ENCODE data around the gene RPL7L1. TPM values are rescaled to one million over a fixed set of nuclear protein-coding genes. Genes with fewer than 3 reads are reported as not detected.

RPL7L1 gene
- total and polyA plus RNA-seq, 2 of the 13 experiments (the other 11 are each of a cell fraction or from before 2014, with no cell fraction given), result 51.6 to 179 TPM

- no peak for TF ChIP-seq FOXP4 (CRISPR knock-in tag; IDR thresholded peaks at IDR 0.05)
These were observed 30.7 kb upstream of the RPL7L1 start (continued) for GRCh38 chr6:42848700-42849099.

- no TSS peak for BruUV-seq (replicated peaks)
- DNase-seq (ENCODE audit: low spot score) (no peak), FAIRE-seq (no peak), ATAC-seq (no peak)
- in situ Hi-C loops (cut with HindIII; ENCODE audit: extremely low pct_ligation_motif_present, low pct_unique_long_range_greater_than_20kb), result no loop called here
- no peaks in the 10 kb centered on the region for H3K79me2 ChIP-seq (ENCODE audit: insufficient read depth, low read length)
- no peak overlapping the region for H3K9ac ChIP-seq (ENCODE audit: insufficient read depth, low read depth, low read length)
- H3K4me1 ChIP-seq (ENCODE audit: insufficient read depth, low read length), result peaks cover 4% of the 10 kb centered on the region
- ChIA-PET POLR2A (no interaction called here), CTCF (ENCODE audit: low intra/inter-chr PET ratio, low total read pairs) (no interaction called here)
- 96% methylated on average over 2 of the region's 2 CpGs for WGBS (ENCODE audit: low lambda C conversion rate)
- no peak overlapping the region for H3K4me3 ChIP-seq (replicated peaks in 1 of 3; ENCODE audit: insufficient read depth in 1 of 3, low read depth in 2 of 3, low read length in 3 of 3)
- no peak overlapping the region for H3K4me2 ChIP-seq (ENCODE audit: low read depth, low read length)
- peaks cover 8 to 39% of the 10 kb centered on the region in 2 experiments for H3K36me3 ChIP-seq (replicated peaks in 1 of 2; ENCODE audit: control insufficient read depth in 1 of 2, insufficient read depth in 2 of 2, low read length in 2 of 2)
- no peak for TF ChIP-seq NCOR1 (IDR thresholded peaks at IDR 0.05; ENCODE audit: borderline replicate concordance, low read length)
- no peak for TF ChIP-seq POLR2AphosphoS2 (IDR thresholded peaks at IDR 0.05; ENCODE audit: low read depth, low read length)
- TF ChIP-seq NFE2L2 (IDR thresholded peaks at IDR 0.05; ENCODE audit: low read length), result no peak
- no peak for TF ChIP-seq POLR2AphosphoS5 (IDR thresholded peaks at IDR 0.05; ENCODE audit: low read depth, low read length)
- no peak for TF ChIP-seq ZNF776 (CRISPR knock-in tag; IDR thresholded peaks at IDR 0.05)
- no peak for TF ChIP-seq ZNF646 (CRISPR knock-in tag; IDR thresholded peaks at IDR 0.05)
- TF ChIP-seq SMARCC2 (IDR thresholded peaks at IDR 0.05), result no peak
- no peak for TF ChIP-seq ZNF670 (CRISPR knock-in tag; IDR thresholded peaks at IDR 0.05; ENCODE audit: borderline replicate concordance)
- no peak for TF ChIP-seq ZFP37 (CRISPR knock-in tag; IDR thresholded peaks at IDR 0.05; ENCODE audit: borderline replicate concordance)
- TF ChIP-seq TARDBP (CRISPR knock-in tag; IDR thresholded peaks at IDR 0.05), result no peak
- no peak for TF ChIP-seq HCFC1 (IDR thresholded peaks at IDR 0.05; ENCODE audit: low read depth, low read length)
- TF ChIP-seq POLR2A (IDR thresholded peaks at IDR 0.05; ENCODE audit: insufficient read depth in 1 of 2, low read depth in 2 of 2, low read length in 2 of 2), result no peak
- TF ChIP-seq BORCS8-MEF2B (CRISPR knock-in tag; IDR thresholded peaks at IDR 0.05), result no peak
- intact Hi-C loops (cut with micrococcal nuclease; ENCODE audit: unreplicated experiment), result no loop called here
- no peaks in the 10 kb centered on the region for H4K20me1 ChIP-seq (ENCODE audit: insufficient read depth, low read length)
- no peak overlapping the region for H2AFZ ChIP-seq (ENCODE audit: low read length)
- no peaks in the 10 kb centered on the region for H3K27me3 ChIP-seq (ENCODE audit: control insufficient read depth in 1 of 2, insufficient read depth in 2 of 2, low read length in 2 of 2)
- H3K27ac ChIP-seq (ENCODE audit: extremely low read length, insufficient read depth, low read length), result no peak overlapping the region
- no peaks in the 10 kb centered on the region for H3K9me3 ChIP-seq (ENCODE audit: low read length)
These were observed 27.8 kb upstream of the RPL7L1 start for GRCh38 chr6:42851599-42851998.
